Stomach smooth muscle (tissue), 2 donors: ENCODE results near the gene KAT6B.
"Not testable (repeated sequence)": the region's sequence is repeated elsewhere in the genome, so short reads cannot be mapped to it uniquely, and the experiment has no call there.

Experiments
- H3K27ac ChIP-seq: one replicate; pipeline ENCODE4 v1.7.0; 2013; ENCODE audit warnings: mild to moderate bottlenecking, low read length, inconsistent platforms
- H3K27me3 ChIP-seq, 2 donors: one replicate each; pipeline ENCODE4 v1.7.0; 2013; ENCODE audit warnings: low read length in 2 of 2; ENCODE audit not compliant: insufficient read depth in 2 of 2, control insufficient read depth in 1 of 2
- H3K36me3 ChIP-seq, 2 donors: one replicate each; pipeline ENCODE4 v1.7.0; 2013; ENCODE audit warnings: low read length in 2 of 2; ENCODE audit not compliant: control insufficient read depth in 2 of 2, insufficient read depth in 2 of 2
- H3K4me1 ChIP-seq: one replicate; pipeline ENCODE4 v1.7.0; 2013; ENCODE audit warnings: low read length; ENCODE audit not compliant: control insufficient read depth, insufficient read depth
- H3K4me3 ChIP-seq, 2 donors: one replicate each; pipeline ENCODE4 v1.7.0; 2013; ENCODE audit warnings: low read length in 2 of 2
- H3K9ac ChIP-seq, 2 donors: one replicate each; pipeline ENCODE4 v1.7.0; 2013; ENCODE audit warnings: low read length in 2 of 2, mild to moderate bottlenecking in 1 of 2
- H3K9me3 ChIP-seq, 2 donors: one replicate each; pipeline ENCODE4 v1.7.0; 2013; ENCODE audit warnings: low read length in 2 of 2; ENCODE audit not compliant: control insufficient read depth in 2 of 2
- donor health status: healthy.
- donor health status: Pancreatic carcinoma.

The KAT6B gene

DNA sequence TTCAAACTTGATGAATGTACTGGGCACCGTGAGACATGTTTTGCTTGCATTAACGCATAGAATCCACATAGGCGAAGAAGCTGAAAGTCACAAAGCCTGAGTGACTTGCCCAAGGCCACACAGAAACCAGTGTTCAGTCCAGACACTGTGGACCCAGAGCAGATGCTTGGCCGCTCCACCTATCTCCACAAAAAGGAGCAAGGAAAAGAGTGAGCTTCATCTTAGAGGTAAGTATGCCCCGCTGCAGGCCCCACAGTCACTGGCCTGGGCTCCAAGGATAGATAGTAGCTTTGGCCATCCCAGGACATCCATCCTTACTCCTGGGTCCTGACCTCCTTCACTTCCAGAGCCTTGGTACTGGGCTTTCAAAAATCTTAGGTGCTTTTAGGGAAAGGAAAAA, 224.9 kb downstream of the KAT6B start:
- Histone ChIP-seq H3K4me3 (no peak overlapping the region), H3K27ac (no peak overlapping the region), H3K27me3 (no peaks in the 10 kb centered on the region), H3K9me3 (no peaks in the 10 kb centered on the region), H3K36me3 (no peaks in the 10 kb centered on the region), H3K9ac (no peak overlapping the region), H3K4me1 (no peaks in the 10 kb centered on the region)

GRCh38 chr10:75055896-75056406, 229.6 kb downstream of the KAT6B start:
- H3K9ac ChIP-seq, H3K4me3 ChIP-seq, H3K27me3 ChIP-seq, H3K36me3 ChIP-seq, H3K27ac ChIP-seq, H3K9me3 ChIP-seq, H3K4me1 ChIP-seq: not testable (repeated sequence)

DNA sequence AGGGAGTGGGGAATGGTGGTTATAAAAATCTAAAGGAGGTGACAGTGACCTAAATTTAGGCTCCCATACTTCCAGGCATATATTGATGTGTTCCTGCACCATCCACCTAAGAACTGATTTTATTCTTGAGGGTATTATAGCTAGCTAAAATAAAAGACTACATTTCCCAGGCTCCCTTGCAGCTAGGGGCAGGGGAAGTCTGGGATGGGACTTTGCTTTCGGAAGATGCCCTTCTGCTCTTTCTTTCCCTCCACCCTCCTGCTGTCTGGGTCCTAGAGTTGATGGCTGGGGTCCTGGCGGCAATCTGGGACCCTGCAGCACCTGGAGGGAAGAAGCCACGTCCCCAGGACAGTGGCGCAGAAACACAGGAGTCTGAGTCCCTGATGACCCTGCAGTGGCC, 231.3 kb downstream of the KAT6B start:
- Histone ChIP-seq H3K4me3 (no peak overlapping the region), H3K4me1 (peaks cover under 1% of the 10 kb centered on the region), H3K27ac (no peak overlapping the region), H3K9ac (no peak overlapping the region), H3K9me3 (no peaks in the 10 kb centered on the region), H3K36me3 (no peaks in the 10 kb centered on the region), H3K27me3 (no peaks in the 10 kb centered on the region)

GRCh38 chr10:75058161-75058560, 231.8 kb downstream of the KAT6B start:
- H3K4me3 ChIP-seq: no peak overlapping the region
- peaks cover 5% of the 10 kb centered on the region for H3K4me1 ChIP-seq
- H3K9ac ChIP-seq: no peak overlapping the region
- no peak overlapping the region for H3K27ac ChIP-seq
- no peaks in the 10 kb centered on the region for H3K36me3 ChIP-seq
- no peaks in the 10 kb centered on the region for H3K9me3 ChIP-seq
- H3K27me3 ChIP-seq: no peaks in the 10 kb centered on the region

DNA sequence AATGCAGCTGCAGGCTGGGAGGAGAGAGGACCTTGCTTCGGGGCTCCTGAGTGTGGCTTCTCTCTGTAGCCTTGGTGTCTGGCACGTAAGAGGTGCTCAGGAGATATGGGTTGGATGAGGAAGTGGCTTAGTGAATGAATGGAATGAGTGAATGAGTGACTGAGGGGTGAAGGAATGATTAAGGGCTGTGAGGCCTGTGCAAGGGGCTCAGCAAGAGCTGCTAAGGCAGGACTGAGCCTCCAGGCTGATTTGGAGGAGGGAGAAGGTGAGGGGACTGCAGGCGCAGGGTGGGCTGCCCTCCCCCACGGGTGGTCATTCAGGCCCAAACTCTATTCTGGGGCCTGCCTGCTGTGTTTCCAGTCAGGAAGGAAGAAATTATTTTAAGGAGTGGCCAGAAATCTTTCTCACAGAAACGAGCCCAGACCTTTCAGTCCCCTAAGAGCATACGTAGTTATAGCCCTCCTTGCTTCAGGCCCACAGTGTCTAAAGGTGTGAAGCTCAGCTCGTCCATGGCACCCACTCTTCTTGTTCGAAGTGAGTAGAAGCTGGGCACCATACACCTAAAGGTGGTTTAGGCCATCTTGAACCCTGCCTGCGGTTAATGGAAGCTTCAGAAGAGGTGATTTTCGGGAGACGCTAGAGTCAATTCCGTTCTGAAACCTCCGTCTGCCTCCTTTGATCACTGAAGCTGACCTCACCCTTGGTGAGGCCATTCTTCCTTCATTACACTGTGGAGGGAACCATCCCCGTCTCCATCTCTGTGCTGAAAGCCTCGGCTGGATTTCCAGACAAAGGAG, 235.5 kb downstream of the KAT6B start:
- H3K9ac ChIP-seq: no peak overlapping the region
- peaks cover 9% of the 10 kb centered on the region for H3K4me1 ChIP-seq
- H3K27ac ChIP-seq: no peak overlapping the region
- no peaks in the 10 kb centered on the region for H3K27me3 ChIP-seq
- H3K36me3 ChIP-seq: no peaks in the 10 kb centered on the region
- no peak overlapping the region for H3K4me3 ChIP-seq
- H3K9me3 ChIP-seq: no peaks in the 10 kb centered on the region

GRCh38 chr10:75062506-75063299, 236.3 kb downstream of the KAT6B start:
- Histone ChIP-seq H3K36me3 (no peaks in the 10 kb centered on the region), H3K4me3 (no peak overlapping the region), H3K4me1 (peaks cover 9% of the 10 kb centered on the region), H3K27me3 (no peaks in the 10 kb centered on the region), H3K9me3 (no peaks in the 10 kb centered on the region), H3K9ac (no peak overlapping the region), H3K27ac (no peak overlapping the region)

- Histone ChIP-seq H3K4me1 (peaks cover 9% of the 10 kb centered on the region), H3K9me3 (no peaks in the 10 kb centered on the region), H3K9ac (no peak overlapping the region), H3K36me3 (no peaks in the 10 kb centered on the region), H3K4me3 (no peak overlapping the region), H3K27ac (no peak overlapping the region), H3K27me3 (no peaks in the 10 kb centered on the region)
These were observed 237.2 kb downstream of the KAT6B start for GRCh38 chr10:75063461-75064230.

DNA sequence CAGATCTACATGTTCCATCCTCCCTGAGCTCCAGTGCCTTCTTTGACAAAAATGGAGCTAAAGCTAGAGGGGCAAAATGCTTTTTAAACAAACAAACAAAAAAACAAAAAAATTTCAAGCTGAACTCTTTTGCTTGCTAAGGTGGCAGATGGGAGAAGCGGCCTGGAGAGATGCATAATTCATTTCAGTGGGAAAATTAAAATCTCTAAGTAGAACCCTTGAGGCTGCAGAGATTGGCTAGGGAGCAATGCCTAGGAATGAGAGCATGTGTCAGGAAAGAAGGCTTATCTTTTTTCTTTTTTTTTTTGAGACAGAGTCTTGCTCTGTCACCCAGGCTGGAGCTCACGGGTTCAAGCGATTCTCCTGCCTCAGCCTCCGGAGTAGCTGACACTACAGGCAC, 238.7 kb downstream of the KAT6B start:
- H3K4me3 ChIP-seq: no peak overlapping the region
- H3K27me3 ChIP-seq: no peaks in the 10 kb centered on the region
- no peaks in the 10 kb centered on the region for H3K9me3 ChIP-seq
- no peak overlapping the region for H3K9ac ChIP-seq
- H3K36me3 ChIP-seq: no peaks in the 10 kb centered on the region
- no peak overlapping the region for H3K27ac ChIP-seq
- H3K4me1 ChIP-seq: peaks cover 9% of the 10 kb centered on the region

DNA sequence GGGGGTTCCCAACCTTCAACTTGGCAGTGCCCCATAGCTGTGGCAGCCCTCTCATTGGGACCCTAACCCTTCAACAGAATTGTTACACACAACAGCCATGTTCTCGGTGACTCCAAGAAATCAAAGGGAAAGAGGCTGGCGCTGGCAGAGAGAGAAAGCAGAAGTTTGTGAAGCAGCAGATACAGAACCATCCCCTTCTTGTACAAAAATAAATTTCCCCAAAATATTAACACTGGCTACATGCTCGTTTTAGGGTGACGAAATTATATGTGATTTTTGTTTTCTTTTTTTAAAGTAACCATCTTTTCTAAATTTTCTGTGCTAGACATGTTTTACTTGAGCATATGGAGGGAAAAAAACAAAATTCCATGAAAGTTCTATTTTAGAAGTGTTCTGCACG, 239.9 kb downstream of the KAT6B start:
- Histone ChIP-seq H3K9ac (no peak overlapping the region), H3K36me3 (no peaks in the 10 kb centered on the region), H3K4me3 (no peak overlapping the region), H3K9me3 (no peaks in the 10 kb centered on the region), H3K27ac (no peak overlapping the region), H3K27me3 (no peaks in the 10 kb centered on the region), H3K4me1 (peaks cover 9% of the 10 kb centered on the region)

DNA sequence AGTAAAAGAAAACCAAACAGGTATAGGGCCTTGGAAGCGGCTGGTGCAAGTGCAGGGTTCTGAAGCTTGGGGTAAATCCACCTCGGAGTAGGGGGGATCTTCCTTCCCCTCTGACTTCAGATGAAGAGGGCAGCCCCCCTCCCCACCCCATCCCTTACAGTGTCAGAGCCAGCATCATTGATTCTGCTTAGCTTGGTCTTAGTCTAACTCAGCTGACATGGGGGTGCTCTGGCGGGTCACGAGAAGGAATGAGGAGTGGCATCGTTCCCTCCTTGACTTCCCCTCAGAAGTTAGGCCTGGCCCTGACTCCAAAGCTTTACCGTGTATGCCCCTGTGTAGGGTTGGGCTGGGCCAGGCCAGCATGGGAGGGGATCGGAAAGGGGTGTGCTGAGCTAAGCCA, 240.9 kb downstream of the KAT6B start:
- Histone ChIP-seq H3K9ac (no peak overlapping the region), H3K4me1 (peaks cover 9% of the 10 kb centered on the region), H3K27ac (no peak overlapping the region), H3K9me3 (no peaks in the 10 kb centered on the region), H3K27me3 (no peaks in the 10 kb centered on the region), H3K4me3 (no peak overlapping the region), H3K36me3 (no peaks in the 10 kb centered on the region)
